GM19240 (cell line): ENCODE measurements around the gene MEDAG.

Source experiments
- DNase-seq: peaks from one replicate; pipeline ENCODE4 v3.0.0; 2011; ENCODE audit warnings: low spot score; ENCODE audit not compliant: insufficient read length

MEDAG gene

GRCh38 chr13:30957258-30957943 is 51.3 kb downstream of the MEDAG start:
- no peak for DNase-seq

- DNase-seq = no peak
These were observed 53.6 kb downstream of the MEDAG start for GRCh38 chr13:30959678-30960077.

- no peak for DNase-seq
These were observed 57.7 kb downstream of the MEDAG start for GRCh38 chr13:30963791-30964190.

GRCh38 chr13:30965380-30965779 is 59.3 kb downstream of the MEDAG start:
- no peak for DNase-seq

- no peak for DNase-seq
These were observed 60.0 kb downstream of the MEDAG start for GRCh38 chr13:30966101-30966500.

GRCh38 chr13:30968846-30969245 is 62.8 kb downstream of the MEDAG start:
- no peak for DNase-seq

- no peak for DNase-seq
These were observed 65.5 kb downstream of the MEDAG start for GRCh38 chr13:30971575-30971974.

- no peak for DNase-seq
These were observed 66.9 kb downstream of the MEDAG start for GRCh38 chr13:30972888-30973377.

- DNase-seq = no peak
These were observed 68.3 kb downstream of the MEDAG start for GRCh38 chr13:30974350-30974749.
